Lower leg skin (tissue), 4 donors: ENCODE data around the gene SLC8A1. TPM values are rescaled to one million over a fixed set of nuclear protein-coding genes. Genes with fewer than 3 reads are reported as not detected.

Experiments
- DNase-seq, 2 donors: peaks; one replicate each; pipeline ENCODE4 v3.0.0-alpha.2; 2019; ENCODE audit warnings: low spot score in 2 of 2
- H3K4me3 ChIP-seq: fragments of 200-600 bp; sonication (generic); 2 replicates; pipeline ENCODE4 v1.5.1; 2017; ENCODE audit warnings: mild to moderate bottlenecking, low read depth; ENCODE audit not compliant: poor library complexity, severe bottlenecking
- POLR2A ChIP-seq, 2 donors: fragments of 450-650 bp; IDR thresholded peaks; one replicate each; pipeline ENCODE4 v1.6.1; 2016 to 2017; ENCODE audit warnings: antibody characterized with exemption in 2 of 2, mild to moderate bottlenecking in 1 of 2, moderate library complexity in 1 of 2
- WGBS, 2 donors: methylation state at CpG; one replicate each; pipeline ENCODE4 v1.1.5; 2018; 5-methylcytosine and 5-hydroxymethylcytosine counted together
- intact Hi-C: fragments of 100-400 bp; cut with DNase I; formaldehyde crosslinking; loops from one replicate; pipeline ENCODE4 v1.15.0; 2023; ENCODE audit warnings: low total_unique reads
- total RNA-seq, 4 donors: library from RNA; depleted of rRNA; stranded (reverse); fragments of >200 nt; gene quantifications; one replicate each; pipeline ENCODE4 v1.1.0, GENCODE V29; 2016
- TF ChIP-seq, protein P1 (sequence below), 3 donors: fragments of 450-650 bp; IDR thresholded peaks; one replicate each; pipeline ENCODE4 v1.5.1; 2016; ENCODE audit warnings: antibody characterized with exemption in 3 of 3, mild to moderate bottlenecking in 3 of 3, moderate library complexity in 2 of 3

SLC8A1 gene
- total RNA-seq, 4 donors from 2014 or later: 7.5 to 21.2 (median 13.0) TPM

GRCh38 chr2:40177366-40177765 is 274.5 kb downstream of the SLC8A1 start:
- no peak overlapping the region for H3K4me3 ChIP-seq
- TF ChIP-seq POLR2A (IDR thresholded peaks at IDR 0.05): no peak
- TF ChIP-seq, protein P1, sequence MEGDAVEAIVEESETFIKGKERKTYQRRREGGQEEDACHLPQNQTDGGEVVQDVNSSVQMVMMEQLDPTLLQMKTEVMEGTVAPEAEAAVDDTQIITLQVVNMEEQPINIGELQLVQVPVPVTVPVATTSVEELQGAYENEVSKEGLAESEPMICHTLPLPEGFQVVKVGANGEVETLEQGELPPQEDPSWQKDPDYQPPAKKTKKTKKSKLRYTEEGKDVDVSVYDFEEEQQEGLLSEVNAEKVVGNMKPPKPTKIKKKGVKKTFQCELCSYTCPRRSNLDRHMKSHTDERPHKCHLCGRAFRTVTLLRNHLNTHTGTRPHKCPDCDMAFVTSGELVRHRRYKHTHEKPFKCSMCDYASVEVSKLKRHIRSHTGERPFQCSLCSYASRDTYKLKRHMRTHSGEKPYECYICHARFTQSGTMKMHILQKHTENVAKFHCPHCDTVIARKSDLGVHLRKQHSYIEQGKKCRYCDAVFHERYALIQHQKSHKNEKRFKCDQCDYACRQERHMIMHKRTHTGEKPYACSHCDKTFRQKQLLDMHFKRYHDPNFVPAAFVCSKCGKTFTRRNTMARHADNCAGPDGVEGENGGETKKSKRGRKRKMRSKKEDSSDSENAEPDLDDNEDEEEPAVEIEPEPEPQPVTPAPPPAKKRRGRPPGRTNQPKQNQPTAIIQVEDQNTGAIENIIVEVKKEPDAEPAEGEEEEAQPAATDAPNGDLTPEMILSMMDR (IDR thresholded peaks at IDR 0.05): no peak
- intact Hi-C loops: no loop called here
- 52 to 55% methylated on average over 6 of the region's 6 CpGs for WGBS, 2 donors
- no peak for DNase-seq

DNA sequence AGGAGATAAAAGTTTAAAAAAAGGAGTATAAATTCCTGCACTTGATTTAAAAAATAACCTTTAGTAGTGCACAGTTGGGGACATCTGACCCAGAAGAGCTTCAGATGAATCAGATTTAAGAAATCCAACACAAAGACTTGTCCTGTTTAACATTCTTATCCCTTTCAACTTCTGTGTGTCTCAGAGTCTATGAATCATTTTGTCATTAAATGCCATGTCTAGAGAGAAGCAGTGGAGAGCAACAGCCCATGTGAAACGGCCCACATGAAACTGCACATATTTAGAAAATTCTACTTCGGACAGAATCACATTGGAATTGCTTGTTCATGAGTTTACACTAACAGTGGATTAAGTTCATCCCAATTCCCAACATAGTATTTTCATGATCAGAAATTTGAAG is 278.6 kb downstream of the SLC8A1 start:
- no peak overlapping the region for H3K4me3 ChIP-seq
- intact Hi-C loops: no loop called here
- no peak for DNase-seq
- 60 to 74% methylated on average over 2 of the region's 2 CpGs for WGBS, 2 donors
- no peak for TF ChIP-seq POLR2A (IDR thresholded peaks at IDR 0.05)
- TF ChIP-seq, protein P1 (IDR thresholded peaks at IDR 0.05): no peak

DNA sequence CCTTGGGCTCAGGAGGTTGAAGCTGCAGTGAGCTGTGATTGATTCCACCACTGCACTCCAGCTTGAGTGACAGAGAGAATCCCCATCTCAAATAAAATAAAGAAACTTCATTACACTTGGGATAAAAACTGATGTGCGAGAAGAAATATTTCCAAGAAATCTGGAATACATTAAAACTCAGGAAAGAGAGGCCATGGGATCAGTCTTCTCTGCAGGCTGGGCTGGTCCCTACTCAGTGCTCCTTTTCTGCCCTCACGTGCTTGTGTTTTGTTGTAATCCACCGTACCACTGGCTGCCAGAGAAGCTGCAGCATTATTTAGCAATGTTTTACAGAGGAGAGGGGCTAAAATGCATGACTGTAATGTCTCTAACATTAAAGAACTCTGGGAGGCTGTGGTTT is 282.0 kb downstream of the SLC8A1 start:
- H3K4me3 ChIP-seq: no peak overlapping the region
- no peak for DNase-seq
- WGBS, 2 donors: 72 to 77% methylated on average over 3 of the region's 3 CpGs
- intact Hi-C loops: no loop called here
- TF ChIP-seq, protein P1 (IDR thresholded peaks at IDR 0.05): no peak
- TF ChIP-seq POLR2A (IDR thresholded peaks at IDR 0.05): no peak

DNA sequence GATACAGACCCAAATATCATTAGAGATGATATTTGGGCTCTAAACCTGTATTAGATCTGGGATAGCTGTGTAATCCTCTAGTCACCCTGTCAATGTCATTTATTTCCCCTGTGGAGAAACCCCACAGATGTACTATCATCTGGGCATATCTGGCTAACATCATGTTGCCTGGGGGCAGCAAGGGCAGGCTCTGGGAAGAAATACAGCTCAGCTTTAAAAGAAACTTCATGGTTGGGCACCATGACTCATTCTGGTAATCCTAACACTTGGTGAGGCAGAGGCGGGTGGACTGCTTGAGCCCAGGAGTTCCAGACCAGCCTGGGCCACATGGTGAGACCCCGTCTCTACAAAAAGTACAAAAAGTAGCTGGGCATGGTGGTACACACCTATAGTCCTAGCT is 282.5 kb downstream of the SLC8A1 start:
- no peak overlapping the region for H3K4me3 ChIP-seq
- no peak for DNase-seq
- 95 to 96% methylated on average over 2 of the region's 2 CpGs for WGBS, 2 donors
- intact Hi-C loops: no loop called here
- TF ChIP-seq, protein P1 (IDR thresholded peaks at IDR 0.05): no peak
- TF ChIP-seq POLR2A (IDR thresholded peaks at IDR 0.05): no peak

GRCh38 chr2:40168546-40168945 is 283.3 kb downstream of the SLC8A1 start:
- TF ChIP-seq, protein P1 (IDR thresholded peaks at IDR 0.05): no peak
- no peak for TF ChIP-seq POLR2A (IDR thresholded peaks at IDR 0.05)
- intact Hi-C loops: no loop called here
- DNase-seq: no peak
- H3K4me3 ChIP-seq: no peak overlapping the region
- 27 to 62% methylated on average over 1 of the region's 1 CpG for WGBS, 2 donors

DNA sequence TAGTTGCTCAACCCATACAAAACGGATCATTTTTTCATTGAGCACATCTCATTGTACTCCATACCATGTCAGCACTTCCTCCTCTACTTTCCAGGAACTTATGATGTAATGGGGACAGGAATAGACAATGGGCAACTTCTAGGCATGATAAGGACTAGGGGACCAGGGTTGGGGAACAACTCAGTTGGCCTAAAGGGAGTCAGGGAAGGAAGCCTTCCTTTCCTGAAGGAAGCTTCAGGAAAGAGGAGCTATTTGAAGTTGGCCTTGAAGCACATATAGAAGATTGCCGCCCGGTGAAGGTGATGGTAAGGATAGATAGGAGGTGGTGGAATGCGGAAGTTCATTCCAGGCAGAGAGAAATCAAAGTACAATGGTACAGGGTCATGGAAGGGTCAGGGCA is 283.9 kb downstream of the SLC8A1 start:
- no peak for DNase-seq
- WGBS, 2 donors: 74 to 75% methylated on average over 4 of the region's 4 CpGs
- H3K4me3 ChIP-seq: no peak overlapping the region
- TF ChIP-seq POLR2A (IDR thresholded peaks at IDR 0.05): no peak
- TF ChIP-seq, protein P1 (IDR thresholded peaks at IDR 0.05): no peak
- intact Hi-C loops: no loop called here
